PC-3 (cell line): ENCODE results near the gene FKBP11. TPM values are rescaled to one million over a fixed set of nuclear protein-coding genes. Genes with fewer than 3 reads are reported as not detected.

Experiments used
- ATAC-seq: fragments of 200-7000 bp; cut with Tn5 transposase; 2 replicates; pipeline ENCODE4 v1.9.1; 2020; ENCODE audit warnings: mild to moderate bottlenecking, moderate library complexity
- BruUV-seq: library from RNA; stranded (reverse); fragments of 400-500 nt; replicated peaks from 2 replicates; lab custom pipeline; 2021; lab: Mats Ljungman, UMichigan
- CTCF ChIA-PET: fragments of 300-600 bp; sonication (Branson Sonifier 250); formaldehyde crosslinking; loops from one replicate; lab custom pipeline; 2022; ENCODE audit warnings: antibody characterized with exemption; lab: Charles Lee
- POLR2A ChIA-PET: fragments of 300-600 bp; sonication (Branson Sonifier 250); formaldehyde crosslinking; loops from one replicate; lab custom pipeline; 2022; ENCODE audit warnings: antibody characterized with exemption; ENCODE audit not compliant: unreplicated experiment; lab: Charles Lee
- DNase-seq: peaks from one replicate; pipeline ENCODE4 v3.0.0-alpha.2; 2015
- H2AFZ ChIP-seq: fragments of 300-600 bp; sonication (generic); 2 replicates; pipeline ENCODE4 v1.6.0; 2016; ENCODE audit warnings: antibody characterized with exemption, low read length
- H3F3A ChIP-seq: fragments of 300-600 bp; sonication (generic); one replicate; pipeline ENCODE4 v1.6.0; 2017; ENCODE audit warnings: antibody characterized with exemption, low read length, control low read depth, mild to moderate bottlenecking; ENCODE audit not compliant: unreplicated experiment
- H3K27ac ChIP-seq: fragments of 300-600 bp; sonication (generic); 2 replicates; pipeline ENCODE4 v1.5.1; 2016; ENCODE audit warnings: mild to moderate bottlenecking, low read length
- H3K27me3 ChIP-seq: fragments of 300-600 bp; sonication (generic); 2 replicates; pipeline ENCODE4 v1.6.1; 2016; ENCODE audit warnings: low read length, mixed read lengths
- H3K36me3 ChIP-seq: fragments of 300-600 bp; sonication (generic); 2 replicates; pipeline ENCODE4 v1.6.1; 2016; ENCODE audit warnings: low read depth, mixed run types, low read length, mixed read lengths
- H3K4me1 ChIP-seq: fragments of 300-600 bp; sonication (generic); 2 replicates; pipeline ENCODE4 v1.5.1; 2016; ENCODE audit warnings: low read length; ENCODE audit not compliant: insufficient read depth
- H3K4me2 ChIP-seq: fragments of 300-600 bp; sonication (generic); 2 replicates; pipeline ENCODE4 v1.6.0; 2016; ENCODE audit warnings: low read length
- H3K4me3 ChIP-seq: fragments of 300-600 bp; sonication (generic); 2 replicates; pipeline ENCODE4 v1.5.1; 2016; ENCODE audit warnings: mild to moderate bottlenecking, low read length, mixed read lengths
- H3K79me2 ChIP-seq: fragments of 300-600 bp; sonication (generic); 2 replicates; pipeline ENCODE4 v1.6.1; 2017; ENCODE audit warnings: low read length, mixed read lengths
- H3K9ac ChIP-seq: fragments of 300-600 bp; sonication (generic); 2 replicates; pipeline ENCODE4 v1.6.0; 2016; ENCODE audit warnings: mild to moderate bottlenecking, low read length
- H3K9me2 ChIP-seq: fragments of 300-600 bp; sonication (generic); replicated peaks from 2 replicates; pipeline ENCODE4 v1.6.1; 2016; ENCODE audit warnings: mixed run types, low read length, mixed read lengths
- H3K9me3 ChIP-seq: fragments of 300-600 bp; sonication (generic); 2 replicates; pipeline ENCODE4 v1.6.1; 2016; ENCODE audit warnings: low read length, mixed read lengths
- H4K20me1 ChIP-seq: fragments of 300-600 bp; sonication (generic); 2 replicates; pipeline ENCODE4 v1.6.1; 2016; ENCODE audit warnings: low read length, mixed read lengths
- EZH2 ChIP-seq: fragments of 300-600 bp; sonication (generic); IDR thresholded peaks from one replicate; pipeline ENCODE4 v1.6.1; 2017; ENCODE audit warnings: antibody characterized with exemption, mild to moderate bottlenecking, low read length; ENCODE audit not compliant: unreplicated experiment
- EZH2phosphoT487 ChIP-seq: fragments of 300-600 bp; sonication (generic); IDR thresholded peaks from 2 replicates; pipeline ENCODE4 v1.6.1; 2018; ENCODE audit warnings: mild to moderate bottlenecking, antibody characterized with exemption, low read length, borderline replicate concordance
- intact Hi-C: fragments of 100-400 bp; cut with micrococcal nuclease; formaldehyde crosslinking; loops from 2 replicates; pipeline ENCODE4 v1.9.0; 2023
- total RNA-seq: library from RNA; depleted of rRNA; stranded (reverse); fragments of >200 nt; gene quantifications from 2 replicates; pipeline ENCODE4 v1.2.3, GENCODE V29; 2014
- TF ChIP-seq, protein P1 (sequence below): fragments of 300-600 bp; sonication (generic); conservative IDR thresholded peaks from 2 replicates; pipeline ENCODE4 v1.5.1; 2017; ENCODE audit warnings: antibody characterized with exemption, low read depth, mild to moderate bottlenecking, low read length

FKBP11 gene
- total RNA-seq, 1 experiment from 2014 or later: 9.7 TPM

DNA sequence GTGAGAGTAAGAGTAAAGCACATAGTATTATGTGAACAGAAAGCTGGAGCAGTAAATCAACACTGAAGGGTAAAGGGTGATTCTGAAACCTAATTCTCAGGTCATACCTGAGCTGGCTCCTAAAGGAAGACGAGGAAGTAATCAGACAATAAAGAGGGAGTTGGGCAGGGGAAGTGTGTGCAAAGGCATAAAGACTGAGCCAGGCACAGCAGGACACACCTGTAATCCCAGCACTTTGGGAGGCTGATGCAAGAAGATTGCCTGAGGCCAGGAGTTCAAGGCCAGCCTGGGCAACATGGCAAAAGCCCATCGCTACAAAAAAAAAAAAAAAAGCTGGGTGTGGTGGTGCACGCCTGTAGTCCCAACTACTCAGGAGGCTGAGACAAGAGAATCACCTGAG is 22.4 kb upstream of the FKBP11 start:
- peaks cover 12% of the 10 kb centered on the region; the same call in 1 of the 2 replicates for H3K36me3 ChIP-seq
- H3K4me3 ChIP-seq: no peak overlapping the region
- no peaks in the 10 kb centered on the region for H3F3A ChIP-seq
- CTCF ChIA-PET: no interaction called here
- no peak for DNase-seq
- POLR2A ChIA-PET: no interaction called here
- no peak overlapping the region for H3K9ac ChIP-seq
- no peak overlapping the region for H3K27ac ChIP-seq
- no peaks in the 10 kb centered on the region for H3K9me2 ChIP-seq
- no peak overlapping the region for H3K4me2 ChIP-seq
- H3K27me3 ChIP-seq: no peaks in the 10 kb centered on the region
- no peaks in the 10 kb centered on the region for H3K4me1 ChIP-seq
- peaks cover 92% of the 10 kb centered on the region for H3K79me2 ChIP-seq
- intact Hi-C loops: no loop called here
- no peak for ATAC-seq
- TF ChIP-seq, protein P1, sequence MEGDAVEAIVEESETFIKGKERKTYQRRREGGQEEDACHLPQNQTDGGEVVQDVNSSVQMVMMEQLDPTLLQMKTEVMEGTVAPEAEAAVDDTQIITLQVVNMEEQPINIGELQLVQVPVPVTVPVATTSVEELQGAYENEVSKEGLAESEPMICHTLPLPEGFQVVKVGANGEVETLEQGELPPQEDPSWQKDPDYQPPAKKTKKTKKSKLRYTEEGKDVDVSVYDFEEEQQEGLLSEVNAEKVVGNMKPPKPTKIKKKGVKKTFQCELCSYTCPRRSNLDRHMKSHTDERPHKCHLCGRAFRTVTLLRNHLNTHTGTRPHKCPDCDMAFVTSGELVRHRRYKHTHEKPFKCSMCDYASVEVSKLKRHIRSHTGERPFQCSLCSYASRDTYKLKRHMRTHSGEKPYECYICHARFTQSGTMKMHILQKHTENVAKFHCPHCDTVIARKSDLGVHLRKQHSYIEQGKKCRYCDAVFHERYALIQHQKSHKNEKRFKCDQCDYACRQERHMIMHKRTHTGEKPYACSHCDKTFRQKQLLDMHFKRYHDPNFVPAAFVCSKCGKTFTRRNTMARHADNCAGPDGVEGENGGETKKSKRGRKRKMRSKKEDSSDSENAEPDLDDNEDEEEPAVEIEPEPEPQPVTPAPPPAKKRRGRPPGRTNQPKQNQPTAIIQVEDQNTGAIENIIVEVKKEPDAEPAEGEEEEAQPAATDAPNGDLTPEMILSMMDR: no peak
- TF ChIP-seq EZH2phosphoT487: no peak
- TF ChIP-seq EZH2: no peak
- no peaks in the 10 kb centered on the region for H3K9me3 ChIP-seq
- H4K20me1 ChIP-seq: peaks cover 25% of the 10 kb centered on the region
- H2AFZ ChIP-seq: no peak overlapping the region
- no TSS peak for BruUV-seq

GRCh38 chr12:48946943-48947342 is 21.7 kb upstream of the FKBP11 start:
- no peaks in the 10 kb centered on the region for H3K9me3 ChIP-seq
- TF ChIP-seq EZH2phosphoT487 (no peak), EZH2 (no peak)
- TF ChIP-seq, protein P1: no peak
- ATAC-seq (no peak), DNase-seq (no peak)
- peaks cover 4% of the 10 kb centered on the region; the same call in 1 of the 2 replicates for H3K36me3 ChIP-seq
- H3K79me2 ChIP-seq: peaks cover 91% of the 10 kb centered on the region
- no peak overlapping the region for H2AFZ ChIP-seq
- CTCF ChIA-PET: no interaction called here
- H3K4me2 ChIP-seq: no peak overlapping the region
- H4K20me1 ChIP-seq: peaks cover 17% of the 10 kb centered on the region; the same call in 1 of the 2 replicates
- intact Hi-C loops: no loop called here
- BruUV-seq: no TSS peak
- POLR2A ChIA-PET: no interaction called here
- no peaks in the 10 kb centered on the region for H3K4me1 ChIP-seq
- H3K27ac ChIP-seq: no peak overlapping the region
- H3K9me2 ChIP-seq: no peaks in the 10 kb centered on the region
- H3F3A ChIP-seq: no peaks in the 10 kb centered on the region
- no peak overlapping the region for H3K4me3 ChIP-seq
- no peak overlapping the region for H3K9ac ChIP-seq
- no peaks in the 10 kb centered on the region for H3K27me3 ChIP-seq

- ATAC-seq: no peak
- H3F3A ChIP-seq: no peaks in the 10 kb centered on the region
- intact Hi-C loops: no loop called here
- no peak overlapping the region for H3K27ac ChIP-seq
- no peaks in the 10 kb centered on the region for H3K4me1 ChIP-seq
- H4K20me1 ChIP-seq: peaks cover 17% of the 10 kb centered on the region; the same call in 1 of the 2 replicates
- peaks cover 3% of the 10 kb centered on the region; the same call in 1 of the 2 replicates for H3K36me3 ChIP-seq
- POLR2A ChIA-PET: no interaction called here
- H3K4me3 ChIP-seq: no peak overlapping the region
- DNase-seq: no peak
- H3K9me3 ChIP-seq: no peaks in the 10 kb centered on the region
- H3K4me2 ChIP-seq: no peak overlapping the region
- H2AFZ ChIP-seq: no peak overlapping the region
- no peak overlapping the region for H3K9ac ChIP-seq
- CTCF ChIA-PET: no interaction called here
- BruUV-seq: no TSS peak
- H3K27me3 ChIP-seq: no peaks in the 10 kb centered on the region
- no peaks in the 10 kb centered on the region for H3K9me2 ChIP-seq
- H3K79me2 ChIP-seq: peaks cover 88% of the 10 kb centered on the region
- TF ChIP-seq EZH2phosphoT487 (no peak), EZH2 (no peak)
- TF ChIP-seq, protein P1: no peak
These were observed 20.9 kb upstream of the FKBP11 start for GRCh38 chr12:48946205-48946604.
